ENCODE results near the gene KIF26B. TPM values are rescaled to one million over a fixed set of nuclear protein-coding genes. Genes with fewer than 3 reads are reported as not detected.

Gene KIF26B
- total RNA-seq, 1 experiment from 2014 or later, result 2.3 TPM

DNA sequence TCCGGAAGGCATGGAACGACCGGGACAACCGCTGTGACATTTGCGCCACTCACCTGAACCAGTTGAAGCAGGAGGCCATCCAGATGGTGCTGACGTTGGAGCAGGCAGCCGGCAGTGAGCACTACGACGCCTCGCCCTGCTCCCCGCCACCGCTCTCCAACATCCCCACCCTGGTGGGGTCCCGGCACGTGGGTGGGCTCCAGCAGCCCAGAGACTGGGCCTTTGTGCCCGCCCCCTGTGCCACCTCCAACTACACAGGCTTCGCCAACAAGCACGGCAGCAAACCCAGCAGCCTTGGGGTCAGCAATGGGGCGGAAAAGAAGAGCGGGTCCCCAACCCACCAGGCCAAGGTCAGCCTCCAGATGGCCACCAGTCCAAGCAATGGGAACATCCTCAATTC is 212.1 kb downstream of the KIF26B start:
- no peak for DNase-seq
- Histone ChIP-seq H3K36me3 (ENCODE audit: insufficient read depth, low read length) (no peaks in the 10 kb centered on the region), H3K9ac (ENCODE audit: low read length) (no peak overlapping the region), H3K4me3 (ENCODE audit: low read length) (no peak overlapping the region), H3K4me1 (ENCODE audit: low read length) (no peaks in the 10 kb centered on the region), H3K9me3 (ENCODE audit: low read length) (no peaks in the 10 kb centered on the region), H4K20me1 (ENCODE audit: insufficient read depth, low read depth, low read length) (no peaks in the 10 kb centered on the region), H3K27ac (ENCODE audit: low read length) (no peak overlapping the region), H3K4me2 (ENCODE audit: low read depth, low read length, poor library complexity, severe bottlenecking) (no peak overlapping the region), H2AFZ (ENCODE audit: low read length) (no peak overlapping the region), H3K27me3 (ENCODE audit: low read length) (no peaks in the 10 kb centered on the region), H3K79me2 (ENCODE audit: low read length) (no peaks in the 10 kb centered on the region), H3K9me2 (replicated peaks; ENCODE audit: insufficient read depth, low read length) (no peaks in the 10 kb centered on the region)

DNA sequence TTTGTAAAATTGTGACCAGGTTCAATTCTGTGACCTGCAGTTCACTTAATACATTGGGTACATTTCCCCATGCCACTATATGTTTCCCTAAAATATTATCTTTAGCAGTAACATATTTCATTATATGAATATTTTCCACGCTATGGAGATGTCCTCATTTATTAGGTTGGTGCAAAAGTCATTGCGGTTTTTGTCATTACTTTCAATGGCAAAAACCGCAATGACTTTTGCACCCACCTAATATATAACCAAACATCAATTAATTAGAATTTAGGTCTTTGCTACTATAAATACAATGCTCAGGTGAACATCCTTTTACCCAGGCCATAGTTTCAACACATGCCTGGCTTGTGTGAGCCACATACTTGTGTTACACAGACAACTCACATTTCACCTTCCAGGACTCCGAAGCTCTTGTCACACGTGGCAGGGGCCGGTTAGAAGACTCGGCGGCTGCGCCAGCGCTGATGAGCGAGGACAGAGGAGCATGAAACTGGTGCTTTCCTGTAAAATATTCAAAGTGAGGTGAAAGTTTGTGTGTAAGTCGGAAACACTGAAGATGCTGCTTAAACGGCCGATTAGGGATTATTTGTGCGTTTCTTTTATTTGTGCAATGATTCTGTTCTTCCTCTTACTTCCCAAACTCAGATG is 215.5 kb downstream of the KIF26B start:
- no peaks in the 10 kb centered on the region for H3K9me2 ChIP-seq (replicated peaks; ENCODE audit: insufficient read depth, low read length)
- no peaks in the 10 kb centered on the region for H3K36me3 ChIP-seq (ENCODE audit: insufficient read depth, low read length)
- no peaks in the 10 kb centered on the region for H3K27me3 ChIP-seq (ENCODE audit: low read length)
- no peaks in the 10 kb centered on the region for H4K20me1 ChIP-seq (ENCODE audit: insufficient read depth, low read depth, low read length)
- H3K27ac ChIP-seq (ENCODE audit: low read length), result no peak overlapping the region
- no peak overlapping the region for H3K4me3 ChIP-seq (ENCODE audit: low read length)
- no peaks in the 10 kb centered on the region for H3K9me3 ChIP-seq (ENCODE audit: low read length)
- no peak overlapping the region for H3K9ac ChIP-seq (ENCODE audit: low read length)
- H3K79me2 ChIP-seq (ENCODE audit: low read length), result no peaks in the 10 kb centered on the region
- H3K4me1 ChIP-seq (ENCODE audit: low read length), result no peaks in the 10 kb centered on the region
- H3K4me2 ChIP-seq (ENCODE audit: low read depth, low read length, poor library complexity, severe bottlenecking), result no peak overlapping the region
- DNase-seq, result no peak
- no peak overlapping the region for H2AFZ ChIP-seq (ENCODE audit: low read length)

DNA sequence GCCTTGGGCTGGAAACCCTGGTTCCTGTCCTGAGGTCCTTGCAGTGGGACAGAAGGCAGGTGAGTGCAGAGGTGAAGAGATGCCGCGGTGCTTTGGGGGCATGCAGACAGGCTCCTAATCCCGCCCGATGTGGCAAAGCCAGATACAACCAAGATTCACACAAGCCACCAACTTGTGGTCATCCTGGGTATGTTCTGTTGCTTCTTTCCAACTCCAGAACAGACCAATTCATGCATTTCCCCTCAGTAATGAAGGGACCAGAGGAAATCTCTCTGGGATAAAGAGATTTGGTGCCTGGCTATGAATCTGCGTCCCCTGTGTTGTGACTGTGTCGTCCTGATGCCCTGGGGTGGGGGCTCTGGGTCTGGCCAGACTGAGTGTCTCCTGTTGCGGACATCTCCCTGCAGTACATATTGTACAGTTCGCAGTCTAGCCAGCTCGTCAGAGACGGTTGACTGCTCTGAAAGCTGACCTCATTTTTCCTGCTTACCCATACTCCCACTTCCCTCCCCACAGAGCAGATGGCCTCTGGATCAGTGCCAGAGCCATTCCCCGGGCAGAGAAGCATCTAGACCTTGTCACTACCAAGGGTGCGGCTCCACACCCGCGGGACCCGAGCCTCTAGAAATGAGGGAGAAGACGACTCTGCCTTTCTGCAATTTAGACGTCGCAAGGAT is 216.3 kb downstream of the KIF26B start:
- DNase-seq, result no peak

DNA sequence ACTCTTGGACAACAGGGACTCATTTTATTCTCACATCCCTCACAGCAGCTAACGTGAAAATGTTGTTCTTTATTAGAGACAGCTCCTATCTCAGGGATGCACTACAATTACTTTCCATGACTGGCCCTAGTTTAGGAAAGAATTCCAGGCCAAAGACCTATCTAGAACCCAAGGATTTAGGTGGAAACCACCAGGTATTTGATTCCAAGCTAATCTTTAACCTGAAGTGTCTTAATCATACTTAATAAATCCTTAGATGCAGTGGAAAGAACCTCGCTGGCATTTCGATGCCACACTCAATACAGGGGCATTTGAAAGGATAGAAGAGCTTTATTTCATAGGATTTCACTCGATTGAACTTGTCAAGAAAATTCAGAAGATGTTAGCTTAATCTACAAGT is 218.3 kb downstream of the KIF26B start:
- Histone ChIP-seq H3K27me3 (ENCODE audit: low read length) (no peaks in the 10 kb centered on the region), H3K9me2 (replicated peaks; ENCODE audit: insufficient read depth, low read length) (no peaks in the 10 kb centered on the region), H4K20me1 (ENCODE audit: insufficient read depth, low read depth, low read length) (no peaks in the 10 kb centered on the region), H3K4me1 (ENCODE audit: low read length) (no peaks in the 10 kb centered on the region), H3K36me3 (ENCODE audit: insufficient read depth, low read length) (no peaks in the 10 kb centered on the region), H3K79me2 (ENCODE audit: low read length) (no peaks in the 10 kb centered on the region), H3K4me2 (ENCODE audit: low read depth, low read length, poor library complexity, severe bottlenecking) (no peak overlapping the region), H2AFZ (ENCODE audit: low read length) (no peak overlapping the region), H3K4me3 (ENCODE audit: low read length) (no peak overlapping the region), H3K9me3 (ENCODE audit: low read length) (no peaks in the 10 kb centered on the region), H3K27ac (ENCODE audit: low read length) (no peak overlapping the region), H3K9ac (ENCODE audit: low read length) (no peak overlapping the region)
- DNase-seq, result no peak

More for the DNA sequence above, 216.3 kb downstream of the KIF26B start:
- Histone ChIP-seq H3K27me3 (ENCODE audit: low read length) (no peaks in the 10 kb centered on the region), H3K4me2 (ENCODE audit: low read depth, low read length, poor library complexity, severe bottlenecking) (no peak overlapping the region), H3K9ac (ENCODE audit: low read length) (no peak overlapping the region), H2AFZ (ENCODE audit: low read length) (no peak overlapping the region), H3K36me3 (ENCODE audit: insufficient read depth, low read length) (no peaks in the 10 kb centered on the region), H4K20me1 (ENCODE audit: insufficient read depth, low read depth, low read length) (no peaks in the 10 kb centered on the region), H3K9me2 (replicated peaks; ENCODE audit: insufficient read depth, low read length) (no peaks in the 10 kb centered on the region), H3K27ac (ENCODE audit: low read length) (no peak overlapping the region), H3K4me3 (ENCODE audit: low read length) (no peak overlapping the region), H3K79me2 (ENCODE audit: low read length) (no peaks in the 10 kb centered on the region), H3K4me1 (ENCODE audit: low read length) (no peaks in the 10 kb centered on the region), H3K9me3 (ENCODE audit: low read length) (no peaks in the 10 kb centered on the region)

DNA sequence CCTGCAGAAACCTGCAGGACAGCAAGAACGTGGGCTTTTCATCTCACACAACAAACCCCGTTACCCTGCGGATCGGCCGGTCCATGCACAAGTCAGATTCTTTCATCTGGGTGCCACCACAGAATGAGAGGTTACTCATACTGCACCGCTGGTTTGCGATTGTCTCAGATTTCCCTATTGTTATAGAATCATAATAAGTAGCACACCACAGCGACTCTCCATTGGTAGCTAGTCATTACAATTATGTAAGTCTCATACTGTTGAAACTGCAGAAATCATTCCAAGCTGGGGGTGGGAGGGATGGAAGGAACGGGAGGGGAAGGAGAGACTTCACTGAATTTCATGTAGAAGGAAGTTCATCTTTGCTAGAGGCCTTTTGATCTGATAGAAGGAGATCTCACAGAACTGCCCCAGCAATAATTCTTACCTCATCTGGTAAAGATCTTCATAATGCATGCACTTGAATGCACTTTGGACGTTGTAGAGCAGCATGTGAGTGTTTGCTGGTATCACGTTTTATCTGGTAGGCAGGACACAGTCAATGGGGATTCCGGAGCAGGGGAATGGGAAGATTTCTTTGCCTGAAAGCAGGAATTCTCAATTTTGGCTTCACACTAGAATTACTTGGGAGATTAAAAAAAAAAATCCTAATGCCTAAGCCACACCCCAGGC is 221.1 kb downstream of the KIF26B start:
- H3K27ac ChIP-seq (ENCODE audit: low read length), result no peak overlapping the region
- no peak overlapping the region for H3K9ac ChIP-seq (ENCODE audit: low read length)
- no peaks in the 10 kb centered on the region for H3K4me1 ChIP-seq (ENCODE audit: low read length)
- no peak overlapping the region for H3K4me3 ChIP-seq (ENCODE audit: low read length)
- H3K27me3 ChIP-seq (ENCODE audit: low read length), result no peaks in the 10 kb centered on the region
- H3K9me3 ChIP-seq (ENCODE audit: low read length), result no peaks in the 10 kb centered on the region
- H4K20me1 ChIP-seq (ENCODE audit: insufficient read depth, low read depth, low read length), result no peaks in the 10 kb centered on the region
- H2AFZ ChIP-seq (ENCODE audit: low read length), result no peak overlapping the region
- H3K4me2 ChIP-seq (ENCODE audit: low read depth, low read length, poor library complexity, severe bottlenecking), result no peak overlapping the region
- H3K9me2 ChIP-seq (replicated peaks; ENCODE audit: insufficient read depth, low read length), result no peaks in the 10 kb centered on the region
- DNase-seq, result no peak
- H3K79me2 ChIP-seq (ENCODE audit: low read length), result no peaks in the 10 kb centered on the region
- no peaks in the 10 kb centered on the region for H3K36me3 ChIP-seq (ENCODE audit: insufficient read depth, low read length)

DNA sequence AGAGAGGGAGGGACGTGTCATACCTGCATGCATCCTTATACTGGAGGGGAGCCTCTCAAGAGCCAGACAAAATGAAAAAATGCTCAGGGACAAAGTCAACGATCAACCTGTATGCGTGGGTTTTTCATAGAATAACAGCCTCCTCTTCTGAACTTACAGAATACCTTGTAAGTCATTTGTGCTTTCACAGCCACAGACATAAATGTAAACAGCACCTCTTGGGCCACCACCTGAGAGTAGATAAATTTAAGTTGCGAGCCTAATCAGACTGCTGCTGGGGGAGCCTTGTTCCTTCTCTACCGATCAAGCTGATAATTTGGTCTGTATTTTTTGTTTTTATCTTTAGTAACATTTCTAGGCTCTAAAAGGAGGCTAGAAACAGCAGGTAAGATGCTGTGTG is 223.1 kb downstream of the KIF26B start:
- no peaks in the 10 kb centered on the region for H3K9me3 ChIP-seq (ENCODE audit: low read length)
- no peaks in the 10 kb centered on the region for H3K79me2 ChIP-seq (ENCODE audit: low read length)
- no peaks in the 10 kb centered on the region for H4K20me1 ChIP-seq (ENCODE audit: insufficient read depth, low read depth, low read length)
- DNase-seq, result no peak
- H3K36me3 ChIP-seq (ENCODE audit: insufficient read depth, low read length), result no peaks in the 10 kb centered on the region
- H2AFZ ChIP-seq (ENCODE audit: low read length), result no peak overlapping the region
- H3K9ac ChIP-seq (ENCODE audit: low read length), result no peak overlapping the region
- H3K9me2 ChIP-seq (replicated peaks; ENCODE audit: insufficient read depth, low read length), result no peaks in the 10 kb centered on the region
- no peak overlapping the region for H3K4me3 ChIP-seq (ENCODE audit: low read length)
- H3K4me1 ChIP-seq (ENCODE audit: low read length), result no peaks in the 10 kb centered on the region
- no peaks in the 10 kb centered on the region for H3K27me3 ChIP-seq (ENCODE audit: low read length)
- no peak overlapping the region for H3K4me2 ChIP-seq (ENCODE audit: low read depth, low read length, poor library complexity, severe bottlenecking)
- no peak overlapping the region for H3K27ac ChIP-seq (ENCODE audit: low read length)

DNA sequence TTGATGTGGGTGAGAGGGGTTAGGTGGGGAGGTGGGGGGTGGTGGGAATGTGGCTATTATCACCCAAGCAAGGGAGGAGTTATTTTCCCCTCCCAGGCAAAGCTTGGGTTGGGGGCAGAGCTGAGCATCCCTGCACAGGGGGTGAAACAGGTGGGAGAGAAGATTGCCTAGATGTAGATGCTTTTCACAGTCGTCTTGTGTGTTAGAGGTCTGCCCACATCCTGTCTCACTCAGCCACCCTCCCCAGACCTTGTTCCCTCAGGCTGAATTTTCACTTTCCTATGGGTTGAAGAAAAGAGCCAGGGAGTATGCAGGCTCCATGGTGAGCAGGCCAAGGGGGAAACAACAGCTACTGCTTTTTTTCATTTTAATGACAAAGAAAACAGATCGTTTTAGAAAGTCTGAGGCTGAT is 223.5 kb downstream of the KIF26B start:
- DNase-seq, result no peak
- no peak overlapping the region for H3K4me3 ChIP-seq (ENCODE audit: low read length)
- no peaks in the 10 kb centered on the region for H3K9me2 ChIP-seq (replicated peaks; ENCODE audit: insufficient read depth, low read length)
- H3K36me3 ChIP-seq (ENCODE audit: insufficient read depth, low read length), result no peaks in the 10 kb centered on the region
- H2AFZ ChIP-seq (ENCODE audit: low read length), result no peak overlapping the region
- H3K4me1 ChIP-seq (ENCODE audit: low read length), result no peaks in the 10 kb centered on the region
- H3K27me3 ChIP-seq (ENCODE audit: low read length), result no peaks in the 10 kb centered on the region
- H3K9me3 ChIP-seq (ENCODE audit: low read length), result no peaks in the 10 kb centered on the region
- no peaks in the 10 kb centered on the region for H3K79me2 ChIP-seq (ENCODE audit: low read length)
- H3K9ac ChIP-seq (ENCODE audit: low read length), result no peak overlapping the region
- no peak overlapping the region for H3K27ac ChIP-seq (ENCODE audit: low read length)
- H3K4me2 ChIP-seq (ENCODE audit: low read depth, low read length, poor library complexity, severe bottlenecking), result no peak overlapping the region
- no peaks in the 10 kb centered on the region for H4K20me1 ChIP-seq (ENCODE audit: insufficient read depth, low read depth, low read length)

DNA sequence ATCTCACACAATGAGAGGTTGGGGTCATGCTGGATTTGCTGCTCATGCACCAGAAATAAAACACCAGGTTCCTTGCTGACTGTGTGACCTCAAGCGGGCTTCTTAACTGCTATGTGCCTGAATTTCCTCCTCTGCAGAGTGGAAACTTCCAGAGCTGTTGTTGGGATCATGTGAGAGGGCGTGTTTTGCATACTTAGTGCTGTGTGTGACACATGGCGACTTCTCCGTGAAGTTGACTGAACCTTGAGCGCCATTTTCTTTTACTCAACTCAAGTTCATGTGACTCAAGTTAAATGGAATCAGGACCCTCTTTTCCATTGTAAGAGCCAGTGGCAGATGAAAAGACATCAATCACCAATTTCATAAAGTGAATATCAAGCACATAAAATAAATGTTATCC is 224.0 kb downstream of the KIF26B start:
- Histone ChIP-seq H3K79me2 (ENCODE audit: low read length) (no peaks in the 10 kb centered on the region), H3K9me3 (ENCODE audit: low read length) (no peaks in the 10 kb centered on the region), H3K9me2 (replicated peaks; ENCODE audit: insufficient read depth, low read length) (no peaks in the 10 kb centered on the region), H3K36me3 (ENCODE audit: insufficient read depth, low read length) (no peaks in the 10 kb centered on the region), H4K20me1 (ENCODE audit: insufficient read depth, low read depth, low read length) (no peaks in the 10 kb centered on the region), H3K4me3 (ENCODE audit: low read length) (no peak overlapping the region), H2AFZ (ENCODE audit: low read length) (no peak overlapping the region), H3K27me3 (ENCODE audit: low read length) (no peaks in the 10 kb centered on the region), H3K9ac (ENCODE audit: low read length) (no peak overlapping the region), H3K4me1 (ENCODE audit: low read length) (no peaks in the 10 kb centered on the region), H3K4me2 (ENCODE audit: low read depth, low read length, poor library complexity, severe bottlenecking) (no peak overlapping the region), H3K27ac (ENCODE audit: low read length) (no peak overlapping the region)
- DNase-seq, result no peak
